A549 (cell line): ENCODE results near the gene EML1.

Experiments
- BHLHE40 ChIP-seq: IDR thresholded peaks from 2 replicates; pipeline ENCODE4 v1.6.1; 2012; ENCODE audit warnings: low read depth, low read length, inconsistent platforms
- CEBPB ChIP-seq, 2 experiments: fragments of >200 bp in 1 of 2; sonication (Bioruptor Twin) in 1 of 2; formaldehyde crosslinking in 1 of 2; IDR thresholded peaks; 2 replicates each; pipeline ENCODE4 v1.6.1; 2012 to 2016
- CHD2 ChIP-seq: fragments of 150-350 bp; IDR thresholded peaks from 2 replicates; pipeline ENCODE4 v1.6.1; 2014; ENCODE audit warnings: low read length; ENCODE audit not compliant: partially characterized antibody
- CTCF ChIP-seq: fragments of >200 bp; sonication (Bioruptor Twin); formaldehyde crosslinking; IDR thresholded peaks from 3 replicates; pipeline ENCODE4 v1.5.1; 2016
- EP300 ChIP-seq, 2 experiments: fragments of >200 bp; sonication (Bioruptor Twin); formaldehyde crosslinking; IDR thresholded peaks; 2 replicates in 1 of 2; 3 replicates in 1 of 2; pipeline ENCODE4 v1.6.1; 2016 to 2017
- JUN ChIP-seq, 2 experiments: fragments of >200 bp; sonication (Bioruptor Twin); formaldehyde crosslinking; IDR thresholded peaks; 2 replicates in 1 of 2; 3 replicates in 1 of 2; pipeline ENCODE4 v1.6.1; 2016 to 2017
- JUNB ChIP-seq: fragments of >200 bp; sonication (Bioruptor Twin); formaldehyde crosslinking; IDR thresholded peaks from 2 replicates; pipeline ENCODE4 v1.6.1; 2016
- MAFK ChIP-seq: fragments of 450-650 bp; IDR thresholded peaks from 2 replicates; pipeline ENCODE4 v1.6.1; 2014; ENCODE audit not compliant: partially characterized antibody
- MAZ ChIP-seq: fragments of 150-350 bp; IDR thresholded peaks from 2 replicates; pipeline ENCODE4 v1.6.1; 2014; ENCODE audit warnings: antibody characterized with exemption, low read depth, low read length, borderline replicate concordance
- POLR2A ChIP-seq: IDR thresholded peaks from 2 replicates; pipeline ENCODE4 v1.6.1; 2012; ENCODE audit warnings: mild to moderate bottlenecking, low read length
- RAD21 ChIP-seq, 2 experiments: fragments of >200 bp in 1 of 2; sonication (Bioruptor Twin) in 1 of 2; formaldehyde crosslinking in 1 of 2; IDR thresholded peaks in 1 of 2; conservative IDR thresholded peaks in 1 of 2; 2 replicates in 1 of 2; 3 replicates in 1 of 2; pipeline ENCODE4 v1.6.1; 2012 to 2018; ENCODE audit warnings: inconsistent platforms in 1 of 2
- RFX5 ChIP-seq: fragments of 450-650 bp; IDR thresholded peaks from 2 replicates; pipeline ENCODE4 v1.7.1; 2014; ENCODE audit warnings: antibody characterized with exemption, mild to moderate bottlenecking, moderate library complexity
- TF ChIP-seq, protein P1 (sequence below): fragments of 250-450 bp; sonication (Bioruptor Pico); IDR thresholded peaks from 2 replicates; pipeline ENCODE4 v1.5.0; 2021; ENCODE audit warnings: mild to moderate bottlenecking, moderate library complexity, borderline replicate concordance

DNA sequence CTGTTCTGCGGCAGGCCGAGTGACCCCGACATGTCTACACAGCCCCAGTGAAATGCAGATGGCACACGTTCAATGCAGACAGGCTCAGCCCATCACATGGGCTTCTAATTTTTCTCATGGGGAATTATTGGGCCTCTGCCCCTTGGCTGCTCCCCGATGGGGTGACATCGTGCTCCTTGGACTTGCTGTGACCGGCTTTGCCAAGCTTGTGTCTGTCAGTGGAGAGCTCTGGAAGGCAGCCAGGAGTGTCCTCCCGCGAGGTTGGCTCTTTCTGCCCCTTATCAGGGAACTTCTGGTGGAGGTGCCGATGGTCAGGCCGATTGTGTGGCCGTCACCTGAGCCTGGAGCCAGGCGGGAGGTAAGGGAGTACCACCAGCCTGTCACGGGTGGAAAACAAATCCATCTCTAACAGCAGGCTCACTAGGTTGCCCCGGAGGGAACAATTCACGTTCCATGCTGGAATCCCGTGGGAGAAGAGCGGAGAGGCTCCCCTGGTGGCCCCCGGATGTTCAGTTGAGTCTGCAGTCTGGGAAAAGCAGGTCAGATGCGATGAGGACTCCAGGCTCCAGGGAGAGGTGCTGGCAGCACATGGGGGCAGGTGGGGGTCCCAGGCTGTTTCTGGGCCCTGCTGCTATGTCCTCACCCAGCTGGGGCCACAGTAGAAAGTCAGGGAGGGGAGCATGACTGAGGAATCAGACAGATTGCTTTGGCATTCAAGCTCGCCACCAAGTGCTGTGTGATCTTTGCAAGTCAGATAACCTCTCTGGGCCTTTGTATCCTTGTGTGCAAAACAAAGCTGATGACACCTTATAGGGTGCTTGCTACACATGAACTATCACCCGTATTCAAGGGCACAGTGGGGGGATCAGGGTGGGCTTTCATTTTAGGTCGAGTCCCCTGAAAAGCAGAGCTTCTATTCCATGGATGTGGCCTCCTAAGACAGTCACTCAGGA lies 43.2 kb upstream of the EML1 start:
- TF ChIP-seq JUNB (no peak), RAD21 (conservative IDR thresholded peaks at IDR 0.05 in 1 of 2, IDR thresholded peaks at IDR 0.05 in 1 of 2) (no peak), CEBPB (IDR thresholded peaks at IDR 0.05) (no peak), EP300 (IDR thresholded peaks at IDR 0.05) (no peak), POLR2A (no peak), CHD2 (no peak), CTCF (no peak), BHLHE40 (no peak), MAZ (no peak), MAFK (no peak), JUN (IDR thresholded peaks at IDR 0.05) (no peak), RFX5 (no peak)
- TF ChIP-seq, protein P1, sequence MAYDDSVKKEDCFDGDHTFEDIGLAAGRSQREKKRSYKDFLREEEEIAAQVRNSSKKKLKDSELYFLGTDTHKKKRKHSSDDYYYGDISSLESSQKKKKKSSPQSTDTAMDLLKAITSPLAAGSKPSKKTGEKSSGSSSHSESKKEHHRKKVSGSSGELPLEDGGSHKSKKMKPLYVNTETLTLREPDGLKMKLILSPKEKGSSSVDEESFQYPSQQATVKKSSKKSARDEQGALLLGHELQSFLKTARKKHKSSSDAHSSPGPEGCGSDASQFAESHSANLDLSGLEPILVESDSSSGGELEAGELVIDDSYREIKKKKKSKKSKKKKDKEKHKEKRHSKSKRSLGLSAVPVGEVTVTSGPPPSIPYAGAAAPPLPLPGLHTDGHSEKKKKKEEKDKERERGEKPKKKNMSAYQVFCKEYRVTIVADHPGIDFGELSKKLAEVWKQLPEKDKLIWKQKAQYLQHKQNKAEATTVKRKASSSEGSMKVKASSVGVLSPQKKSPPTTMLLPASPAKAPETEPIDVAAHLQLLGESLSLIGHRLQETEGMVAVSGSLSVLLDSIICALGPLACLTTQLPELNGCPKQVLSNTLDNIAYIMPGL (CRISPR knock-in tag), result no peak
